Left renal cortex interstitium (tissue), 4 donors: Measurements from ENCODE around the gene ACTG1. TPM values are rescaled to one million over a fixed set of nuclear protein-coding genes. Genes with fewer than 3 reads are reported as not detected.

Source experiments
- DNase-seq, 4 donors: peaks; one replicate each; pipeline ENCODE4 v3.0.0-alpha.2; 2013; ENCODE audit warnings: low read depth in 4 of 4, low spot score in 2 of 4, missing footprints in 1 of 4
- polyA plus RNA-seq, 4 donors: library from polyadenylated mRNA; unstranded; fragments of 120-200 nt; gene quantifications; one replicate each; pipeline ENCODE4 v1.2.1, GENCODE V29; 2013; ENCODE audit not compliant: insufficient read length in 4 of 4

ACTG1 gene
- polyA plus RNA-seq, 4 donors: 2,963 to 3,733 (median 3,267) TPM

GRCh38 chr17:81500047-81500446 is 12.6 kb downstream of the ACTG1 start:
- DNase-seq: no peak

GRCh38 chr17:81499601-81499970 is 13.0 kb downstream of the ACTG1 start:
- no peak for DNase-seq

DNA sequence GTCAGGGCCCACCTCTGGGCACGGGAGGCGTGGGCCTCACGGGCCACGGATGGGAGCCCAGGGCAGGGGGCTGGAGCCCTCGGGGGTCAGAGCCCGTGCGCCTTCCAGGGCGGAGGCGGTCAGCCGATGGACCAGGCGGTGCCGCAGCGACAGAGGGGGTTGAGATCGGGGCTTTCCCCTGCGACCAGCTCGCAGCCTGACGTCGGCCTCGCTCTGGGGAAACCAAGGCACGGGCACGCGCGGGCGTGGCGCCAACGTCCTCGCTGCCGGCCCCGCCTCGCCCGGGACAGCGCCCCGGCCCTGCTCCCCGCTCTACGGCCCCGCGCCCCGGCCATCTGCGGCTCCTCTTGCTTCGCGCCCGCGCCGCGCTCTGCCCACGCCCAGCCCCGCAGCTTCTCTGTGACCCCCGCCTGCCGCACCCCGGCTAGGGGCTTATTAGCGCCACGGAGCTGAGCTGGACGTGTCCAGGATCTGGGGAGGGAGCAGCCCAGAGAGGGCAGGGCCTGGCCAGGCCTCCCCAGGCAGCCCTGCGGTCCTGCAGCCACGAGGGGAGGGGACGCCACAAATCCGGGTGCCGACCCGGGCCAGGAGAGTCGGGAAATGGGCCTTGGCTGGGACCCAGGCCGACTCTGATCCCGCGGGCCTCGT is 13.5 kb downstream of the ACTG1 start:
- no peak for DNase-seq

GRCh38 chr17:81494626-81495377 is 17.8 kb downstream of the ACTG1 start:
- no peak for DNase-seq

DNA sequence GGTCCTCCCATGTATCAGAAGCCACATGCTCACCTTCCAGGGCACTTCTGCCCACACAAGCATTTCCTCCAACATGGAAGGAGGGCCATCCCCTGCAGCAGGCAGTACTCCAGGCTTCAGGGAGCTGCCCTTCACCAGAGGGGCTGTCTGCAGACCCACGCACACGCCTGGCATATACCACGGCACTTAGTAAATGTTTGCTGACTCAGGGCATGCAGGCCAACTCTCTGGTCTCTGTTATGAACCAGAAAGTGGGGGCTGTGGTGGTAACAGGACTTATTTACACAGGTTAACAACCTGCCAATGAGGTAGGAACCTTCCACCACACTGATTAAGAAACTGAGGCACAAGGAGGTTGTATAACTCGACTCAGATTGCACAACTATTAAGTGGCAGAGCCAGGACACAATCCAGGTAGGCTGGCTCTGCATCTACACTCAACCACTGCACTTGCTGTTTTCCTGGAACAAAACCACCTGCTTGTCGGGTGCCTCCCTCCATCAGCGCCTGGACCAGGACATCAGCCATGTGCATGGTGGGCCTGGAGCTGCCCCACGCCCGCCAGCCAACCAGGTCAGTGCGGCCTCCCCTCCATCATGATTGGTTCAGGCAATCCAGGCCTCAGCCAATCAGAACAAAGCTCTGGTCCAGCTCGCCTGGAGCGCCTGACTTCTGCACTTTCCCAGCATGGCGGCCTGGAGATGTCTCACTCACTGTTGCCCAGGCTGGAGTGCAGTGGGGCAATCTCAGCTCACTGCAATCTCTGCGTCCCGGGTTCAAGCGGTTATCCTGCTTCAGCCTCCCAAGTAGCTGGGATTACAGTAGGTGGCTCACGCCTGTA is 19.2 kb downstream of the ACTG1 start:
- no peak for DNase-seq

DNA sequence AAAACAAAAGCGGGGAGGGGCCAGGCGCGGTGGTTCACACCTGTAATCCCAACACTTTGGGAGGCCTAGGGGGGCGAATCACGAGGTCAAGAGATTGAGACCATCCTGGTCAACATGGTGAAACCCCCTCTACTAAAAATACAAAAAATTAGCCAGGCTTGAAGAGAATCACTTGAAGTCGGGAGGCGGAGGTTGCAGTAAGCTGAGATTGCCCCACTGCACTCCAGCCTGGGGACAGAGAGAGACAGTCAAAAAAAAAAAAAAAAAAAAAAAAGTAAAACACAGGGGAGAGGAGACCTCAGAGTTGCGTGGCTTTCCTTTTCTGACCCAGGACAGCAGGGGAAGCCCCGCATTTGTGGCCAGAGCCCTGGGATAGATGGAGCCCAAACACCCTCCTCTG is 19.9 kb downstream of the ACTG1 start:
- no peak for DNase-seq

DNA sequence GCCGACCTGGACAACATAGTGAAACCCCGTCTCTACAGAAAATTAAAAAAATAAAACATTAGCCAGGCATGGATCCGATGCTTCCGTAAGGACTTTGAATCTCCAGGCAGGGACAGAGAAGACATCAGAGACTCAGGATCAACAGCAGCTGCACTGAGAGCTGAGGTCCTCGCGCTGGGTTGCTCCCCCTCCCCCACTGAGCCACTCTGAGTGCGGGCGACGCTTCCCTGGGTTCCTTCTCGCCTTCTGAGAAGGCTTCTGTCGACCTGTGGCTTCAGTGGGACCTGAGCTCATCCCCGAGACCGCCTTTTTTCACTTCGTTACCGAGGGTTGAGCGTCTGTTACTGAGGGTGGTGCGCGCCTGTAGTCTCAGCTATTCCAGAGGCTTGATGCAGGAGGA is 20.4 kb downstream of the ACTG1 start:
- no peak for DNase-seq

GRCh38 chr17:81491761-81492160 is 20.8 kb downstream of the ACTG1 start:
- DNase-seq: no peak

DNA sequence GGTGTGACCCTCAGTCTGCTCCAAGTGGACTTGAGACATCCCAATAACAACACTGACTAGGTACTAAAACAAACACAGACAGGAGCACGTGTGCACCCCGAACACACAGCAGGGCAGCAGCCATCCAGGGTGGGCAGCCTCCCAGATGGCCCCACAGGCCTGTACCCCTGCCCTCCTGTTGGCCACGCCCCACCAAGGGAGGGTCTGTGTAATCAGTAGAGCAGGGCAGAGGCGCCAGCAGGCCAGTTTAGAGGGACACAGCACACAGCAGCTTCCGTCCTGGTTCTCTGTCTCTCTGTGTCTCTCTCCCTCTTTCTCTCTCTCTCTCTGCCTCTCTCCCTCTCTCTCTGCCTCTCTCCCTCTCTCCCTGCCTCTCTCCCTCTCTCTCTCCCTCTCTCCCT is 21.4 kb downstream of the ACTG1 start:
- DNase-seq: no peak

DNA sequence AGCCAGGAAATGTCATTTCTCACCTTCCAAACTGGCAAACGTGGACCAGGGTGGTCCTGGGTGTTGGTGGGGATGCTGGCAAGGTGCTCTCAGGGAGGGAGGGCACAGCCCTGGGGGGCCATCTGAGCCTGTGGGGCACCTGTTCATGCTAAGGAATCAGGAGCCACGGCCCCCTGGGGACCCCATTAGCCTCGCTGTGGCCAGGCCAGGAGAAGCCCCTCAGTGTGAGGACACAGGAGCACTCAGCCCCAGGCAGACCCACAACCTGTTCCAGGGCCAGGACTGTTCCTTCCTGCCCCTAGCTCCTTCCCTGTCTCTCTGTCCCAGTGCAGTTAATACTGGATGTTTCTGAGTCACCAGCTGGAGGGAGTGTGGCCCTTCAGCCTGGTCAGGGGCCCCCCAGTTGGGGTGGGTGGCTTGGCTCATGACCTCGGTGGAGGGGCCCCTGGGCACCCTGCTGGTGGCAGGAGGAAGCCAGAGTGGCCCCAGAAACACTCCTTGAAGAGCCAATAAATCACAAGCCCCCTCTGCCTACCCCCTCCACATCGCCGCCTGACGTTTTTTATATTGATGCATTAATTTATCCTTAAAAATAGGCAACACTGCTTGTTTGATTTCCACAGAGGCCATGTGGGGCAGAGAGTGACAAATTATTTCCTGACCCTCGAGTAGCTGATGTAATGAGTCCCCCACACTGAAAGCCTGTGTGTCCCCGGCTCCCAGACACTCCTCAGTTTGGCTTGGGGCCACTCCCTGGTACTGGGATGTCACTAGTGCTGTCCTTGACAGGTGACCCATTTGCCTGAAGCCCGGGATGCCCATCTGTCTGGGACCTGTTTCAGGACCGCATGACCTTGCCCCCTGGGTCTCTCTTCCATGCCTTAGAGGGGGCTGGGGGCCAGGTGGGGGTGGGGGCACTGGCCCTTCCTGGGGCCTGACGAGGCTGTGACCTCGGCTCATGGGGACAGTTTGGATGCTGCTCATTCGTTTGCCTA is 22.3 kb downstream of the ACTG1 start:
- DNase-seq: no peak

- no peak for DNase-seq
Observed at GRCh38 chr17:81489012-81489997, 23.3 kb downstream of the ACTG1 start.

GRCh38 chr17:81488276-81488860 is 24.2 kb downstream of the ACTG1 start:
- no peak for DNase-seq

DNA sequence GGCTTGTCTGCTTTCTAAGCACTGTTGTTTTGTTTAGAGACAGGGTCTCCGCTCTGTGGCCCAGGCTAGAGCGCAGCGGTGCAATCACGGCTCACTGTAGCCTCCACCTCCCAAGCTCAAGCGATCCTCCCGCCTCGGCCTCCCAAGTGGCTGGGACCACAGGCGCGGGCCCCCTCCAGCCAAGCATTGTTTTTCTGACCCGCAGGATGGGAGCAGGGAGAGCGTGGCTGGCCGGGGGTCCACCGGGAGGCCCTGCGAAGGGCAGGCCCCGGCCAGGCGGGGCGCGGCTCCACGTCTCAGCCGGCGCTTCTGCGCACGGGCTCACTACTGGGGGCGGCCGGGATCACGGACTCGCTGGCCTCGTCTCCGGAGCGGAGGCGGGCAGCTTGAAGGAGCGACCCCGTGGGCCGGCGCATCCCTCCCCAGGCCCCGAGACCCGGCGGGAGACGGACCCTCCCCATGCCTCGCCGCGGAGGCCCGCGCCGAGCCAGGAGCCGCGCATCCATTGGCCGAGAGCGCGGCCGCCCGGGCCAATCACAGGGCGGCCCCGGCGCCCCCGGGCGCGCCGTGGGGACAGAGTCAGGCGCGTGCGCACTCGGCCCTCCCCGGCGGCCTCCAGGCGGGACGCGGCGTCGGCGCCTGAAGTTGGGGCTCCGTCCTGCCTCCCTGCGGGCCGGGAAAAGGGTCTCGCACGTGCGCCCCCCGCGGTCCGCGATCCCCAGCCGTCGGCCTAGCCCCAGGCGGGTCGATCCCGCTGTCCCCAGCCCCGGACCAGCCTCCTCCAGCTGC is 24.9 kb downstream of the ACTG1 start:
- DNase-seq: peak in 1 of 4 donors; percentile 67

- no peak for DNase-seq
Observed at GRCh38 chr17:81487089-81487486, 25.5 kb downstream of the ACTG1 start.

DNA sequence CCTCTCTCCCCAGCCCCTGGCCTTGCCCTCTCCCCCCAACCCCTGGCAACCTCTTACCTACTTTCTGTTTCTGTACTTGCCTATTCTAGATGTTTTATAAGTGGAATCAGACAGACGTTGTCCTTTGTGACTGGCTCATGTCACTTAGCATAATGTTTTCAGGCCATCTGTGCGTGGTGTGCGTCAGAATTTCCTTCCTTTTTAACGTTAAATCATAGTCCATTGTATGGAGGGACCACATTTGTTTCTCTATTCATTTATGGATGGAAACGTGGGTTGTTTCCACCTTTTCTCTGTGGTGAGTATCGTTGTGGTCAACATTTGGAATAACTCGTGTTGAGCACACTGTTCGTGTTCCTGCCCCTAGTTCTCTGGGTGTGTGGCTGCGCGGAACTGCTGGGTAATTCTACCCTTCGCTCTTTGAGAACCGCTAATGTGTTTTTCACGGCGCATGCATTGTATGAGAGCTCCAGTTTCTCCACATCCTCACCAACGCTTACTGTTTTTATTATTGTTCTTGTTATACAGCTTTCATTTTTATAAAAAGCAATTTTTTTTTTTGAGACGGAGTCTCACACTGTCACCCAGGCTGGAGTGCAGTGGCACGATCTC is 26.3 kb downstream of the ACTG1 start:
- no peak for DNase-seq

GRCh38 chr17:81484195-81484979 is 28.2 kb downstream of the ACTG1 start:
- DNase-seq: peak in 2 of 4 donors; percentile 69 to 76

DNA sequence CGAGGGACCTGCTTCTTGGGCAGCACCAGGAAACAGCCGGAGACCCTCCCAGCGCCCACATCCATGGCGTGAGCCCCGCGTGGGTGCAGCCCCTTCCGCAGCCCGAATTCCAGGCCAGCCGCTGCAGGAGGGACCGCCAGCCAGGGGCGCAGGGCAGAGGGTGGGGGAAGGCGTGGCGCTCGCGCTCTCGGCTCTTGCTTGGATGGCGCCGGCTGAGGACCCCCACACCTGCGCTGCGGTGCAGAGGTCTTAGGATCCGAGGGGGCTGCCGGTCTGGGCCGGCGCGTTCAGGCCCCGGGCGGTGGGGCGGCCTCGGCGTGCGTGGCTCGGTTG is 28.8 kb downstream of the ACTG1 start:
- DNase-seq: no peak
